ENCODE results near the gene CACNB3. TPM values are rescaled to one million over a fixed set of nuclear protein-coding genes. Genes with fewer than 3 reads are reported as not detected.
"Not testable (repeated sequence)": the region's sequence is repeated elsewhere in the genome, so short reads cannot be mapped to it uniquely, and the experiment has no call there.

The CACNB3 gene
- total RNA-seq, 5 donors from 2014 or later (not counting 1 experiment from before 2014, with no cell fraction given): 4.3 to 12.4 (median 8.9) TPM

DNA sequence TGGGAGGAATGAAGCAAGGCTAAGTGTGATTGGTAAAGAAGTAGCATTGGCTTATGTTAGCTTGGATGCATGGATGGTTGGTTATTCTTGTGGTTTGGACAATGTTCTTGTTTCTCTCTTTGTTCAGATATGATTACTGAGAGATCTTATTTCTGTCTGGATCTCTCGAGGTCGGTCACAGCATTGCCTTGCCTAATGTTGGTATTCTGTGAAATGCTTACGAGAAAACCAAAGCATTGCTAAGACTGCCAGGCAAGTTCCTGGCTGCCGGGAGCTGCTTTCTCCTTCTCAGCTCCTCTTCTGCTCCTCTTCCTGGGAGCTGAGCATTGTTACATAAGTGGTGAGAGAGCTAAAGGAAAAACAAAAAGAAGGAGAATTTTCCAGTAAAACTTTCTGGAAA lies 54.8 kb downstream of the CACNB3 start:
- Histone ChIP-seq H3K36me3 (ENCODE audit: control insufficient read depth in 2 of 2, extremely low read depth in 1 of 2, insufficient read depth in 1 of 2, low read length in 1 of 2) (no peaks in the 10 kb centered on the region), H3K4me1 (ENCODE audit: control insufficient read depth in 1 of 2, extremely low read depth in 1 of 2, insufficient read depth in 2 of 2, low read length in 2 of 2) (no peaks in the 10 kb centered on the region), H3K4me3 (ENCODE audit: control insufficient read depth in 1 of 2, extremely low read depth in 1 of 2, low read length in 1 of 2) (no peak overlapping the region), H3K27ac (ENCODE audit: low read length) (no peak overlapping the region), H3K9me3 (no peaks in the 10 kb centered on the region), H3K27me3 (replicated peaks in 1 of 2; ENCODE audit: control insufficient read depth in 2 of 2, extremely low read depth in 1 of 2, insufficient read depth in 2 of 2, low read length in 1 of 2) (no peaks in the 10 kb centered on the region)
- Mint-ChIP-seq H3K4me1 (no peaks in the 10 kb centered on the region), H3K27me3 (peaks cover 0 to under 1% of the 10 kb centered on the region in 2 donors), H3K36me3 (no peaks in the 10 kb centered on the region), H3K9me3 (no peaks in the 10 kb centered on the region), H3K4me3 (no peak overlapping the region), H3K27ac (peak overlapping the region in 1 of 2 donors; percentile 36)
- ATAC-seq (replicated peaks in 1 of 4): no peak
- WGBS (ENCODE audit: insufficient coverage): 90% methylated on average over 3 of the region's 4 CpGs
- ChIA-PET POLR2A (interaction anchor here in 1 of 2 donors (0.7 kb wide), 1 partner anchor 83 kb away, joined by 3 read pairs; no protein-coding TSS in a partner anchor), CTCF (interaction anchor here in 1 of 2 donors (0.6 to 1.2 kb wide), 3 partner anchors 20 to 228 kb away, joined by 3 to 6 read pairs (median 3); partner anchors contain the start of gene ARF3)
- no peak for DNase-seq

DNA sequence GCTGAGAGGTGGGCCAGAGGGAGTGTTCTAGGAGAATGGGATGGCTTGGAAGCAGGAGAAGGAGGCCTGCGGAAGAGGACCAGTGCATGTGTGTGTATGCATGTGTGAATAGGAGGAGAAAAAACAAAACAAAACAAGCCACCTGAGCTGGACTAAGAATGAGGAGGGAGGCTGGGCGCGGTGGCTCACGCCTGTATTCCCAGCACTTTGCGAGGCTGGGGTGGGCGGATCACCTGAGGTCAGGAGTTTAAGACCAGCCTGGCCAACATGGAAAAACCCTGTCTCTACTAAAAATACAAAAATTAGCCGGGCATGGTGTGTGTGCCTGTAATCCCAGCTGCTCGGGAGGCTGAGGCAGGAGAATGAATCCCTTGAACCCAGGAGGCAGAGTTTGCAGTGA lies 55.2 kb downstream of the CACNB3 start:
- H3K36me3 ChIP-seq (ENCODE audit: control insufficient read depth in 2 of 2, extremely low read depth in 1 of 2, insufficient read depth in 1 of 2, low read length in 1 of 2); H3K27me3 Mint-ChIP-seq; H3K4me3 Mint-ChIP-seq; DNase-seq; H3K27me3 ChIP-seq (replicated peaks in 1 of 2; ENCODE audit: control insufficient read depth in 2 of 2, extremely low read depth in 1 of 2, insufficient read depth in 2 of 2, low read length in 1 of 2); H3K27ac ChIP-seq (ENCODE audit: low read length); H3K4me1 Mint-ChIP-seq; H3K9me3 Mint-ChIP-seq; H3K9me3 ChIP-seq; H3K36me3 Mint-ChIP-seq; H3K4me1 ChIP-seq (ENCODE audit: control insufficient read depth in 1 of 2, extremely low read depth in 1 of 2, insufficient read depth in 2 of 2, low read length in 2 of 2); H3K4me3 ChIP-seq (ENCODE audit: control insufficient read depth in 1 of 2, extremely low read depth in 1 of 2, low read length in 1 of 2); POLR2A ChIA-PET; ATAC-seq (replicated peaks in 1 of 4); H3K27ac Mint-ChIP-seq: not testable (repeated sequence)
- CTCF ChIA-PET: interaction anchor here in 1 of 2 donors (0.6 to 1.2 kb wide), 2 partner anchors 21 to 228 kb away, joined by 3 to 6 read pairs; no protein-coding TSS in a partner anchor
- 83% methylated on average over 1 of the region's 8 CpGs for WGBS (ENCODE audit: insufficient coverage)

DNA sequence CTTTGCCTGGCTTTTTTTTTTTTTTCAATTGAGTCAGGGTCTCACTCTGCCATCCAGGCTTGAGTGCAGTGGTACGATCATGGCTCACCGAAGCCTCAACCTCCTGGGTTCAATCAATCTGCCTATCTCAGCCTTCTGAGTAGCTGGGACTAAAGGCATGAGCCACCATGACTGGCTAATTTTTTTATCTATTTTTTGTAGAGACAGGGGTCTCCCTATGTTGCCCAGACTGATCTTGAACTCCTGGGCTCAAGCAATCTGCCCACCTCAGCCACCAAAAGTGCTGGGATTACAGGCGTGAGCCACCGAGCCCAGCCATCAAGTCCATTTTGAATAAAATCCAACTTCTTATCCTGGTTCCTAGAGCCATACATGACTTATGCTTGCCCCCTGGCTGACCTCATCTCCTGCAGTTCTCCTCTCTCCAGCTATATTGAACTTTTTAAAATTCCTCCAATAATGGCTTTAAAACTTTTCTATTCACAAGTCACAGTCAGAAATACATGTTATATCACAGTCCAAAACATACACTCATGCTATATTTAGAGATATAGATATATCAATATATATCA lies 57.7 kb downstream of the CACNB3 start:
- Histone ChIP-seq H3K36me3 (ENCODE audit: control insufficient read depth in 2 of 2, extremely low read depth in 1 of 2, insufficient read depth in 1 of 2, low read length in 1 of 2) (no peaks in the 10 kb centered on the region), H3K27me3 (replicated peaks in 1 of 2; ENCODE audit: control insufficient read depth in 2 of 2, extremely low read depth in 1 of 2, insufficient read depth in 2 of 2, low read length in 1 of 2) (peaks cover 0 to 20% of the 10 kb centered on the region in 2 experiments), H3K4me3 (ENCODE audit: control insufficient read depth in 1 of 2, extremely low read depth in 1 of 2, low read length in 1 of 2) (no peak overlapping the region), H3K4me1 (ENCODE audit: control insufficient read depth in 1 of 2, extremely low read depth in 1 of 2, insufficient read depth in 2 of 2, low read length in 2 of 2) (no peaks in the 10 kb centered on the region), H3K9me3 (no peaks in the 10 kb centered on the region), H3K27ac (ENCODE audit: low read length) (no peak overlapping the region)
- H3K4me1 Mint-ChIP-seq: no peaks in the 10 kb centered on the region
- H3K27me3 Mint-ChIP-seq: peaks cover 12 to 13% of the 10 kb centered on the region in 2 donors
- H3K36me3 Mint-ChIP-seq: no peaks in the 10 kb centered on the region
- DNase-seq: no peak
- WGBS (ENCODE audit: insufficient coverage): 88% methylated on average over 2 of the region's 4 CpGs
- POLR2A ChIA-PET: no interaction called here
- CTCF ChIA-PET: no interaction called here
- no peak overlapping the region for H3K27ac Mint-ChIP-seq
- no peaks in the 10 kb centered on the region for H3K9me3 Mint-ChIP-seq
- H3K4me3 Mint-ChIP-seq: no peak overlapping the region
- no peak for ATAC-seq (replicated peaks in 1 of 4)

Other genes with a start within 250 kb of the CACNB3 start
- gene LALBA, start 248.4 kb upstream of the CACNB3 start, total RNA-seq: not detected
- 100 to 1,000 TPM in 2 of 5 donors, 10 to 100 TPM in 3; 64.1 to 118 (median 66.4) TPM for gene KANSL2, start 136.3 kb upstream of the CACNB3 start, total RNA-seq
- gene CCNT1, start 101.8 kb upstream of the CACNB3 start, total RNA-seq: 100 to 1,000 TPM in 2 of 5 donors, 10 to 100 TPM in 3; 49.6 to 109 (median 57.7) TPM
- under 1 TPM in 4 of 5 donors, not detected in 1; 0.10 to 0.76 (median 0.66) TPM for gene ADCY6, start 29.4 kb upstream of the CACNB3 start, total RNA-seq
- 100 to 1,000 TPM in 3 of 5 donors, 10 to 100 TPM in 2; 86.8 to 158 (median 144) TPM for gene DDX23, start 33.7 kb downstream of the CACNB3 start, total RNA-seq
- gene RND1, start 47.4 kb downstream of the CACNB3 start, total RNA-seq: 10 to 100 TPM in 1 of 5 donors, 1 to 10 TPM in 4; 2.6 to 10.5 (median 5.0) TPM
- 10 to 100 TPM; 55.6 to 83.0 (median 68.1) TPM for gene FKBP11, start 107.0 kb downstream of the CACNB3 start, total RNA-seq
- 10 to 100 TPM; 63.6 to 82.9 (median 74.3) TPM for gene ARF3, start 139.0 kb downstream of the CACNB3 start, total RNA-seq
- 10 to 100 TPM in 1 of 5 donors, 1 to 10 TPM in 4; 5.3 to 15.7 (median 8.9) TPM for gene WNT10B, start 153.2 kb downstream of the CACNB3 start, total RNA-seq
- gene WNT1, start 159.8 kb downstream of the CACNB3 start, total RNA-seq: 1 to 10 TPM in 2 of 5 donors, under 1 TPM in 3; 0.47 to 2.6 (median 0.85) TPM
- 1 to 10 TPM in 1 of 5 donors, under 1 TPM in 4; 0.09 to 1.3 (median 0.15) TPM for gene DDN, start 180.9 kb downstream of the CACNB3 start, total RNA-seq
- 10 to 100 TPM; 42.5 to 54.6 (median 48.3) TPM for gene PRKAG1, start 200.3 kb downstream of the CACNB3 start, total RNA-seq
- gene KMT2D, start 242.3 kb downstream of the CACNB3 start, total RNA-seq: 100 to 1,000 TPM; 135 to 161 (median 152) TPM

Data from T-cell (primary cell).